Muscle layer of colon (tissue), 2 donors: ENCODE data around the gene MPP7.
A peak's percentile ranks its signal among the peaks of the same experiment; 100 is the strongest.
"Not testable (repeated sequence)": the region's sequence is repeated elsewhere in the genome, so short reads cannot be mapped to it uniquely, and the experiment has no call there.

Experiments
- H3K27ac ChIP-seq: one replicate; pipeline ENCODE4 v1.7.0; 2013; ENCODE audit warnings: low read depth, mild to moderate bottlenecking, low read length, moderate library complexity
- H3K27me3 ChIP-seq, 2 donors: one replicate each; pipeline ENCODE4 v1.7.0; 2013; ENCODE audit warnings: low read length in 2 of 2, mild to moderate bottlenecking in 2 of 2; ENCODE audit not compliant: insufficient read depth in 2 of 2, control insufficient read depth in 1 of 2
- H3K36me3 ChIP-seq: one replicate; pipeline ENCODE4 v1.7.0; 2013; ENCODE audit warnings: mild to moderate bottlenecking, low read length; ENCODE audit not compliant: insufficient read depth
- H3K4me1 ChIP-seq: one replicate; pipeline ENCODE4 v1.7.0; 2013; ENCODE audit warnings: mild to moderate bottlenecking, low read length; ENCODE audit not compliant: insufficient read depth
- H3K4me3 ChIP-seq, 2 donors: one replicate each; pipeline ENCODE4 v1.7.0; 2013; ENCODE audit warnings: low read length in 2 of 2, low read depth in 1 of 2, mild to moderate bottlenecking in 1 of 2, moderate library complexity in 1 of 2
- H3K9ac ChIP-seq: one replicate; pipeline ENCODE4 v1.7.0; 2013; ENCODE audit warnings: low read length
- H3K9me3 ChIP-seq: one replicate; pipeline ENCODE4 v1.7.0; 2013; ENCODE audit warnings: mild to moderate bottlenecking, low read length
- donor health status: abdominal sarcoma.
- donor health status: Adenocarcinoma of cecum.

Gene MPP7

GRCh38 chr10:28302638-28303488 is at the start of gene MPP7:
MPP7 (minus strand) TSS chr10:28303064; CDS start chr10:28238604, 64,460 bp downstream.
- Histone ChIP-seq H3K9me3 (no peaks in the 10 kb centered on the region), H3K4me3 (peak within 1 kb of the TSS; percentile 67 to 85), H3K27me3 (no peaks in the 10 kb centered on the region), H3K36me3 (no peaks in the 10 kb centered on the region), H3K4me1 (peaks cover 18% of the 10 kb centered on the region), H3K9ac (peak within 1 kb of the TSS; percentile 23), H3K27ac (peak within 1 kb of the TSS; percentile 80)

- Histone ChIP-seq H3K9ac (no peak overlapping the region), H3K27me3 (no peaks in the 10 kb centered on the region), H3K36me3 (no peaks in the 10 kb centered on the region), H3K9me3 (no peaks in the 10 kb centered on the region), H3K4me3 (no peak overlapping the region), H3K4me1 (no peaks in the 10 kb centered on the region), H3K27ac (no peak overlapping the region)
Observed at GRCh38 chr10:28349892-28350291, 47.0 kb upstream of the MPP7 start.

- Histone ChIP-seq H3K4me1 (no peaks in the 10 kb centered on the region), H3K36me3 (no peaks in the 10 kb centered on the region), H3K4me3 (no peak overlapping the region), H3K9me3 (no peaks in the 10 kb centered on the region), H3K27me3 (no peaks in the 10 kb centered on the region), H3K27ac (no peak overlapping the region), H3K9ac (no peak overlapping the region)
Observed at GRCh38 chr10:28343987-28344895, 41.4 kb upstream of the MPP7 start.

- Histone ChIP-seq H3K36me3 (no peaks in the 10 kb centered on the region), H3K4me3 (no peak overlapping the region), H3K9ac (no peak overlapping the region), H3K27me3 (no peaks in the 10 kb centered on the region), H3K9me3 (no peaks in the 10 kb centered on the region), H3K27ac (no peak overlapping the region), H3K4me1 (no peaks in the 10 kb centered on the region)
Observed at GRCh38 chr10:28343252-28343651, 40.4 kb upstream of the MPP7 start.

GRCh38 chr10:28341679-28342078 is 38.8 kb upstream of the MPP7 start:
- H3K27me3 ChIP-seq, H3K27ac ChIP-seq, H3K9me3 ChIP-seq, H3K4me1 ChIP-seq, H3K4me3 ChIP-seq, H3K9ac ChIP-seq, H3K36me3 ChIP-seq: not testable (repeated sequence)

GRCh38 chr10:28332726-28333125 is 29.9 kb upstream of the MPP7 start:
- H3K9me3 ChIP-seq = no peaks in the 10 kb centered on the region

GRCh38 chr10:28331841-28332240 is 29.0 kb upstream of the MPP7 start:
- Histone ChIP-seq H3K4me3 (no peak overlapping the region), H3K9me3 (no peaks in the 10 kb centered on the region), H3K9ac (no peak overlapping the region), H3K4me1 (peaks cover 46% of the 10 kb centered on the region), H3K36me3 (no peaks in the 10 kb centered on the region), H3K27ac (no peak overlapping the region), H3K27me3 (no peaks in the 10 kb centered on the region)

More at GRCh38 chr10:28332726-28333125, 29.9 kb upstream of the MPP7 start:
- H3K4me3 ChIP-seq = peak overlapping the region in 1 of 2 donors; percentile 32
- H3K27me3 ChIP-seq = no peaks in the 10 kb centered on the region
- peak overlapping the region; percentile 18 for H3K27ac ChIP-seq
- H3K9ac ChIP-seq = no peak overlapping the region
- H3K36me3 ChIP-seq = no peaks in the 10 kb centered on the region
- peaks cover 38% of the 10 kb centered on the region for H3K4me1 ChIP-seq

GRCh38 chr10:28331066-28331465 is 28.2 kb upstream of the MPP7 start:
- H3K9me3 ChIP-seq = no peaks in the 10 kb centered on the region
- peaks cover 54% of the 10 kb centered on the region for H3K4me1 ChIP-seq
- no peaks in the 10 kb centered on the region for H3K27me3 ChIP-seq
- no peak overlapping the region for H3K4me3 ChIP-seq
- H3K27ac ChIP-seq = no peak overlapping the region
- H3K36me3 ChIP-seq = no peaks in the 10 kb centered on the region
- no peak overlapping the region for H3K9ac ChIP-seq

- H3K27me3 ChIP-seq = no peaks in the 10 kb centered on the region
- peaks cover 68% of the 10 kb centered on the region for H3K4me1 ChIP-seq
- no peak overlapping the region for H3K4me3 ChIP-seq
- H3K9ac ChIP-seq = no peak overlapping the region
- no peaks in the 10 kb centered on the region for H3K36me3 ChIP-seq
- H3K27ac ChIP-seq = peak overlapping the region; percentile 64
- H3K9me3 ChIP-seq = no peaks in the 10 kb centered on the region
Observed at GRCh38 chr10:28328346-28328745, 25.5 kb upstream of the MPP7 start.

GRCh38 chr10:28327491-28327880 is 24.6 kb upstream of the MPP7 start:
- H3K4me3 ChIP-seq = peak overlapping the region in 1 of 2 donors; percentile 14

More at GRCh38 chr10:28327491-28327880, 24.6 kb upstream of the MPP7 start:
- H3K27ac ChIP-seq = peak overlapping the region; percentile 64
- H3K9me3 ChIP-seq = no peaks in the 10 kb centered on the region
- H3K27me3 ChIP-seq = no peaks in the 10 kb centered on the region
- H3K36me3 ChIP-seq = no peaks in the 10 kb centered on the region
- peaks cover 68% of the 10 kb centered on the region for H3K4me1 ChIP-seq
- H3K9ac ChIP-seq = peak overlapping the region; percentile 49
